IPS DF 6.9 (cell line): ENCODE results near the gene TAOK3.

Experiments used
- DNase-seq: peaks from one replicate; pipeline ENCODE4 v3.0.0-alpha.2; 2013; ENCODE audit warnings: low read depth, low spot score
- H3K27ac ChIP-seq: one replicate; pipeline ENCODE4 v1.5.1; 2013; ENCODE audit warnings: low read length, control low read depth
- H3K27me3 ChIP-seq: 2 replicates; pipeline ENCODE4 v1.6.1; 2013; ENCODE audit warnings: mild to moderate bottlenecking, low read length; ENCODE audit not compliant: control insufficient read depth, insufficient read depth
- H3K36me3 ChIP-seq: 2 replicates; pipeline ENCODE4 v1.6.1; 2013; ENCODE audit warnings: low read length; ENCODE audit not compliant: control insufficient read depth, insufficient read depth
- H3K4me1 ChIP-seq: 2 replicates; pipeline ENCODE4 v1.6.1; 2013; ENCODE audit warnings: low read length; ENCODE audit not compliant: control insufficient read depth, insufficient read depth
- H3K4me3 ChIP-seq: 2 replicates; pipeline ENCODE4 v1.5.1; 2013; ENCODE audit warnings: mild to moderate bottlenecking, low read length
- H3K9me3 ChIP-seq: 2 replicates; pipeline ENCODE4 v1.6.1; 2013; ENCODE audit warnings: low read length, inconsistent platforms; ENCODE audit not compliant: control insufficient read depth, insufficient read depth
- WGBS: extraction: QIAGEN DNeasy Blood & Tissue Kit; methylation state at CpG from one replicate; pipeline ENCODE4 v1.1.7; 2013; ENCODE audit warnings: mixed read lengths, missing lambda C conversion rate; ENCODE audit not compliant: insufficient read length, insufficient coverage; 5-methylcytosine and 5-hydroxymethylcytosine counted together

Gene TAOK3

GRCh38 chr12:118373616-118374015, 909 bp upstream of the TAOK3 start:
- WGBS: no CpG with 5 or more reads among the region's 5 CpGs
- DNase-seq: no peak
- no peak overlapping the region for H3K27ac ChIP-seq

GRCh38 chr12:118371321-118372282, 1.1 kb downstream of the TAOK3 start:
- Histone ChIP-seq H3K4me3 (peak overlapping the region; percentile 94), H3K9me3 (no peaks in the 10 kb centered on the region), H3K27ac (no peak overlapping the region), H3K36me3 (no peaks in the 10 kb centered on the region), H3K4me1 (no peaks in the 10 kb centered on the region), H3K27me3 (no peaks in the 10 kb centered on the region; the same call in 1 of the 2 replicates)
- no peak for DNase-seq
- WGBS: no CpG with 5 or more reads among the region's 60 CpGs

More at GRCh38 chr12:118373616-118374015, 909 bp upstream of the TAOK3 start:
- Histone ChIP-seq H3K27me3 (no peaks in the 10 kb centered on the region; the same call in 1 of the 2 replicates), H3K36me3 (no peaks in the 10 kb centered on the region), H3K9me3 (no peaks in the 10 kb centered on the region), H3K4me1 (no peaks in the 10 kb centered on the region), H3K4me3 (no peak overlapping the region)

GRCh38 chr12:118370601-118371000, 2.1 kb downstream of the TAOK3 start:
- H3K36me3 ChIP-seq: no peaks in the 10 kb centered on the region
- no peak overlapping the region for H3K27ac ChIP-seq
- H3K9me3 ChIP-seq: no peaks in the 10 kb centered on the region
- no CpG with 5 or more reads among the region's 3 CpGs for WGBS
- no peaks in the 10 kb centered on the region; the same call in 1 of the 2 replicates for H3K27me3 ChIP-seq
- no peak overlapping the region for H3K4me3 ChIP-seq
- no peak for DNase-seq
- H3K4me1 ChIP-seq: no peaks in the 10 kb centered on the region

- WGBS: no CpG with 5 or more reads among the region's 4 CpGs
- no peaks in the 10 kb centered on the region for H3K9me3 ChIP-seq
- H3K4me3 ChIP-seq: no peak overlapping the region
- H3K4me1 ChIP-seq: no peaks in the 10 kb centered on the region
- no peak overlapping the region for H3K27ac ChIP-seq
- DNase-seq: no peak
- no peaks in the 10 kb centered on the region; the same call in 1 of the 2 replicates for H3K27me3 ChIP-seq
- H3K36me3 ChIP-seq: no peaks in the 10 kb centered on the region
Measured at GRCh38 chr12:118368821-118369220, 3.9 kb downstream of the TAOK3 start.

GRCh38 chr12:118361889-118362288, 10.8 kb downstream of the TAOK3 start:
- Histone ChIP-seq H3K27me3 (no peaks in the 10 kb centered on the region), H3K4me3 (no peak overlapping the region), H3K9me3 (no peaks in the 10 kb centered on the region), H3K36me3 (no peaks in the 10 kb centered on the region), H3K27ac (no peak overlapping the region), H3K4me1 (no peaks in the 10 kb centered on the region)
- DNase-seq: no peak
- no CpG with 5 or more reads among the region's 4 CpGs for WGBS

GRCh38 chr12:118361092-118361404, 11.7 kb downstream of the TAOK3 start:
- Histone ChIP-seq H3K9me3 (no peaks in the 10 kb centered on the region), H3K27ac (no peak overlapping the region), H3K4me3 (no peak overlapping the region), H3K27me3 (no peaks in the 10 kb centered on the region), H3K4me1 (no peaks in the 10 kb centered on the region), H3K36me3 (no peaks in the 10 kb centered on the region)
- no CpG with 5 or more reads among the region's 5 CpGs for WGBS
- no peak for DNase-seq

GRCh38 chr12:118359541-118359915, 13.2 kb downstream of the TAOK3 start:
- no peaks in the 10 kb centered on the region for H3K36me3 ChIP-seq
- no CpG with 5 or more reads among the region's 4 CpGs for WGBS
- no peak overlapping the region for H3K27ac ChIP-seq

GRCh38 chr12:118358612-118359540, 13.8 kb downstream of the TAOK3 start:
- Histone ChIP-seq H3K9me3 (no peaks in the 10 kb centered on the region), H3K4me3 (no peak overlapping the region), H3K27me3 (no peaks in the 10 kb centered on the region), H3K36me3 (no peaks in the 10 kb centered on the region), H3K27ac (no peak overlapping the region), H3K4me1 (no peaks in the 10 kb centered on the region)
- DNase-seq: no peak
- WGBS: 100% methylated on average over 1 of the region's 7 CpGs

More at GRCh38 chr12:118359541-118359915, 13.2 kb downstream of the TAOK3 start:
- no peak overlapping the region for H3K4me3 ChIP-seq
- H3K9me3 ChIP-seq: no peaks in the 10 kb centered on the region
- no peaks in the 10 kb centered on the region for H3K4me1 ChIP-seq
- no peak for DNase-seq
- H3K27me3 ChIP-seq: no peaks in the 10 kb centered on the region

- Histone ChIP-seq H3K4me3 (no peak overlapping the region), H3K9me3 (no peaks in the 10 kb centered on the region), H3K27me3 (no peaks in the 10 kb centered on the region), H3K4me1 (no peaks in the 10 kb centered on the region), H3K27ac (no peak overlapping the region), H3K36me3 (no peaks in the 10 kb centered on the region)
- no peak for DNase-seq
- no CpG with 5 or more reads among the region's 1 CpG for WGBS
Measured at GRCh38 chr12:118358008-118358359, 14.7 kb downstream of the TAOK3 start.

GRCh38 chr12:118357257-118358007, 15.3 kb downstream of the TAOK3 start:
- H3K27ac ChIP-seq: no peak overlapping the region
- H3K27me3 ChIP-seq: no peaks in the 10 kb centered on the region
- no peaks in the 10 kb centered on the region for H3K36me3 ChIP-seq
- H3K4me1 ChIP-seq: no peaks in the 10 kb centered on the region
- no peak for DNase-seq
- H3K4me3 ChIP-seq: no peak overlapping the region
- no peaks in the 10 kb centered on the region for H3K9me3 ChIP-seq
- WGBS: no CpG with 5 or more reads among the region's 7 CpGs
